RWPE2 (cell line): ENCODE results near the gene KTN1.

Experiments used
- ATAC-seq: fragments of 200-7000 bp; cut with Tn5 transposase; 3 replicates; pipeline ENCODE4 v1.9.1; 2021; ENCODE audit warnings: low read depth
- DNase-seq: peaks from one replicate; pipeline ENCODE4 v3.0.0-alpha.2; 2020; ENCODE audit warnings: low spot score
- H3K27ac ChIP-seq: fragments of 450-650 bp; 2 replicates; pipeline ENCODE4 v1.5.1; 2017; ENCODE audit warnings: mild to moderate bottlenecking; ENCODE audit not compliant: poor library complexity, severe bottlenecking
- H3K27me3 ChIP-seq: fragments of 250-450 bp; sonication (Bioruptor Pico); 2 replicates; pipeline ENCODE4 v1.5.1; 2021; ENCODE audit warnings: mild to moderate bottlenecking, moderate library complexity; ENCODE audit not compliant: insufficient read depth, poor library complexity, severe bottlenecking
- H3K36me3 ChIP-seq: fragments of 250-450 bp; sonication (Bioruptor Pico); 2 replicates; pipeline ENCODE4 v1.5.1; 2020; ENCODE audit warnings: low read depth, mild to moderate bottlenecking, moderate library complexity
- H3K4me1 ChIP-seq: fragments of 250-450 bp; sonication (Bioruptor Pico); 2 replicates; pipeline ENCODE4 v1.5.1; 2021; ENCODE audit warnings: mild to moderate bottlenecking, moderate library complexity; ENCODE audit not compliant: insufficient read depth, poor library complexity, severe bottlenecking
- H3K4me3 ChIP-seq: fragments of 250-450 bp; sonication (Bioruptor Pico); 2 replicates; pipeline ENCODE4 v1.5.1; 2021; ENCODE audit warnings: mild to moderate bottlenecking, moderate library complexity; ENCODE audit not compliant: severe bottlenecking
- H3K9me3 ChIP-seq: fragments of 250-450 bp; sonication (Bioruptor Pico); 2 replicates; pipeline ENCODE4 v1.5.1; 2021; ENCODE audit warnings: mild to moderate bottlenecking, moderate library complexity; ENCODE audit not compliant: severe bottlenecking
- TF ChIP-seq, protein P1 (sequence below): fragments of 450-650 bp; IDR thresholded peaks from one replicate; pipeline ENCODE4 v1.5.1; 2017; ENCODE audit warnings: mild to moderate bottlenecking, moderate library complexity; ENCODE audit not compliant: poor library complexity, severe bottlenecking

The KTN1 gene

DNA sequence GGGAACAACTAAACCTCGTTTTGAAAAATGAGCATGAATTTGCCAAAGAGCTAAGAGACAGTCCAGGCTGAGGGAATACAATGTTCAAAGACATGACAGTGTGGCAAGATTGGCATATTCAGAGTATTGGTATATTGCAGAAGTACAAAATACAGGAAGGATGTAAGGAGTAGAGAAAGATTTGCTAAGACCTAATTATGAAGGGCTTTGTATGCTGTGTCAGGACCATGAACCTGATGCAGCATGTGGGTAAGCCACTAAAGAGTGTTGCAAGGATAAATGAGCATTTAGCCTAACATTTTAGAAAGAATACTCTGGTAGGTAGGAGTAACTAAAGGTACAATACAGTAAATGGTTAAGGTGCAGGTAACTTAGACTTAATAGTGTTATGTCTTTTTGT is 65.1 kb downstream of the KTN1 start:
- DNase-seq (no peak), ATAC-seq (no peak)
- Histone ChIP-seq H3K36me3 (peaks cover 94% of the 10 kb centered on the region), H3K27ac (no peak overlapping the region), H3K9me3 (no peaks in the 10 kb centered on the region), H3K27me3 (no peaks in the 10 kb centered on the region), H3K4me1 (no peaks in the 10 kb centered on the region), H3K4me3 (no peak overlapping the region)
- TF ChIP-seq, protein P1, sequence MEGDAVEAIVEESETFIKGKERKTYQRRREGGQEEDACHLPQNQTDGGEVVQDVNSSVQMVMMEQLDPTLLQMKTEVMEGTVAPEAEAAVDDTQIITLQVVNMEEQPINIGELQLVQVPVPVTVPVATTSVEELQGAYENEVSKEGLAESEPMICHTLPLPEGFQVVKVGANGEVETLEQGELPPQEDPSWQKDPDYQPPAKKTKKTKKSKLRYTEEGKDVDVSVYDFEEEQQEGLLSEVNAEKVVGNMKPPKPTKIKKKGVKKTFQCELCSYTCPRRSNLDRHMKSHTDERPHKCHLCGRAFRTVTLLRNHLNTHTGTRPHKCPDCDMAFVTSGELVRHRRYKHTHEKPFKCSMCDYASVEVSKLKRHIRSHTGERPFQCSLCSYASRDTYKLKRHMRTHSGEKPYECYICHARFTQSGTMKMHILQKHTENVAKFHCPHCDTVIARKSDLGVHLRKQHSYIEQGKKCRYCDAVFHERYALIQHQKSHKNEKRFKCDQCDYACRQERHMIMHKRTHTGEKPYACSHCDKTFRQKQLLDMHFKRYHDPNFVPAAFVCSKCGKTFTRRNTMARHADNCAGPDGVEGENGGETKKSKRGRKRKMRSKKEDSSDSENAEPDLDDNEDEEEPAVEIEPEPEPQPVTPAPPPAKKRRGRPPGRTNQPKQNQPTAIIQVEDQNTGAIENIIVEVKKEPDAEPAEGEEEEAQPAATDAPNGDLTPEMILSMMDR, result no peak

DNA sequence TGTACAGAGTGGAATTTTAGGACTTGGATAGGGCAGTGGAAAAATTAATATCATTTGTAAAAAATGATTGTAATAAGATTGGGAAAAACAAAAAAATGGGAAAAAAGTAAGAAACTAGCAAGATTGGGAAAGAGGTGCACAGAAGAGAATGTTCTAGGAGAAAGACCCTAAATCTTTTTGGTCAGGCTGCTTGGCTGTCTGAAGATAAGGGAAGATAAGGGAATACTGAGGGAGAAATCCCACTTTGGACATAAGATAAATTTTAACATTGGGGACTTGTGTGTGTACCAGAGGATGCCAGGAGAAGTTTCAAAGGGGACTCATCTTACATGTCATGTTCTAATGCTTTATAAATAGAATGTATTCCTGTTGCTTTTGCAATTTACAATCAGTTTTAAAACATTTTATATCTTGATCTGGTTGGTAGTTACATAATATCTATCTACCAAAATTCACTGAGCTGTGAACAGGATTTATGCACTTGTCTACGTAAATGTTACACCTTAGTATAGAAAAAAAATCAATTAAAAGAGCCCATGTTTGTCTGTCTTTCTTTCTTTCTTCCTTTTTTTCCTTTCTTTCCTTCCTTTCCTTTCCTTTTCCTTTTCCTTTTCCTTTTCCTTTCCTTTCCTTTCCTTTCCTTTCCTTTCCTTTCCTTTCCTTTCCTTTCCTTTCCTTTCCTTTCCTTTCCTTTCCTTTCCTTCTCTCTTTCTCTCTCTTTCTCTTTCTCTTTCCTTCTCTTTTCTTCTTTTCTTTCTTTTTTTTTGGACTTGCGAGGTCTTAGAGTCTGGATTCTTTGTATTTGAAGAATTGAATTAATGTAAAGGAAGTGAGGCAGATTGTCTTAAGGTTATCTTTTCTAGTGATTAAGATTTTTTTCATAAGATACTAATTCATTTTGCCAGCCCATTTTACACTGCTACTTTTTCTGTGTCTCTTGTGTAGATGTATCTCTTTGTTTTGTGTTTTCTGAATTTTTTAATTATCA is 66.1 kb downstream of the KTN1 start:
- no peaks in the 10 kb centered on the region for H3K9me3 ChIP-seq
- ATAC-seq (no peak), DNase-seq (no peak)
- H3K27ac ChIP-seq, result no peak overlapping the region
- no peak overlapping the region for H3K4me3 ChIP-seq
- peaks cover 94% of the 10 kb centered on the region for H3K36me3 ChIP-seq
- TF ChIP-seq, protein P1, result no peak
- H3K27me3 ChIP-seq, result no peaks in the 10 kb centered on the region
- no peaks in the 10 kb centered on the region for H3K4me1 ChIP-seq

DNA sequence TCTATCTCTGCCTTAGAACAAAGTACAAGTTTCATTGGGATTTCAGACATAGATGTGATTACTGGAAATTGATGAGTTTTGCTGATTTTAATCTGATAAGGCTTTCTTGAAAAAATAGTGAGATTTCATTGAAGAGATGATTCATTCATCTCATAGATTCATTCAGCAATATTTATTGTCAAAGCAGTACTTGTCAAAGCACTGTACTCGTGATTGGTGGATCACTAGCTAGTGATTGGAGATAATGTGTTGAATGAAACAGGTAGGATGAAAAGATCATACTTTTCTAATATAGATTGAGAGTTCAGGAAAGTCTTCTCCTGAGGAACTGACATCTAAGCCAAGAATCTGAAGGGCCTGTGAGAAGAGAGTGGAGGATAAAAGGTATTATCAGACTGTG is 71.0 kb downstream of the KTN1 start:
- peaks cover 95% of the 10 kb centered on the region for H3K36me3 ChIP-seq
- H3K9me3 ChIP-seq, result no peaks in the 10 kb centered on the region
- DNase-seq (no peak), ATAC-seq (no peak)
- H3K4me1 ChIP-seq, result no peaks in the 10 kb centered on the region
- no peak overlapping the region for H3K27ac ChIP-seq
- TF ChIP-seq, protein P1, result no peak
- H3K27me3 ChIP-seq, result no peaks in the 10 kb centered on the region
- no peak overlapping the region for H3K4me3 ChIP-seq

DNA sequence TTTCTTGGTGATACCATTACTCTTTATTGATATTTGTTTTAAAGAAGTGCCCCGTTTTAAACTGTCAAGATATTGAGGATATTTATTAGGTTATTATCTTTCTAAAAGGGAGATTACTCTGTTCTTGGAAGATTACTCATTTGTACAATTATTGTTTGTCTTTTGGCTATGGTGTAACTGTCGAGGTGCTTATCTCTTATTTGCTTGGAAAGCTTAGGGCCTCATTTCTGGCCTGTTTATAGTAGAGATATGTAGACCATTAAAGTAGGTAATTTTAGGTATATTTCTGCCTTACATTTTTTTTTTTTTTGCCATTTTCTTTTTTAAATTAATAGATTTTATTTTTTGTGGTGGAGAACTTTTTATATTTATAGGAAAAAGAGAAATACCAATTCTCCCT is 74.2 kb downstream of the KTN1 start:
- Histone ChIP-seq H3K27me3 (no peaks in the 10 kb centered on the region), H3K27ac (no peak overlapping the region), H3K4me3 (no peak overlapping the region), H3K4me1 (no peaks in the 10 kb centered on the region), H3K9me3 (no peaks in the 10 kb centered on the region), H3K36me3 (peaks cover 99% of the 10 kb centered on the region)
- TF ChIP-seq, protein P1, result no peak
- DNase-seq (no peak), ATAC-seq (no peak)

DNA sequence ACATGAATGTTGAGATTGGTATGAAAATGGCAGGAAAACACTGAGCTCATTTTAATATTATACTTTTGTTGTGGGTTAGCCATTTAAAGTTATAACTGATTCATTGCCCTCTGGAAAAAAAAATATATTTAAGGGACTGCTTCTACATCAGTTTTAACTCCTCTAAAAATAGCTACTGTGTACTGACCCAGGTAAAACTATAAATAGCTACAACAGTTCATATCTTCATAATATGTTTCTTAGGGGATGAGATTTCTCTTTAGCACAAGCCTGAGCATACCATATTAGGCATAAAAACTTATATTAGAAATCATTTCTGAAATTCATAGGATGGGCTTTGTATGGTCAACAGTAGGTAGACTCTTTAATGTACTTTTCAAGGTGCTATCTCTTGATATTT is 81.0 kb downstream of the KTN1 start:
- Histone ChIP-seq H3K4me3 (no peak overlapping the region), H3K4me1 (no peaks in the 10 kb centered on the region), H3K27me3 (no peaks in the 10 kb centered on the region), H3K36me3 (peaks cover 89% of the 10 kb centered on the region), H3K9me3 (no peaks in the 10 kb centered on the region), H3K27ac (no peak overlapping the region)
- ATAC-seq (no peak), DNase-seq (no peak)
- TF ChIP-seq, protein P1, result no peak
